Trophoblast cell (in vitro differentiated cells and primary cell): ENCODE data around the gene MPZL3.

ENCODE experiments used
- DNase-seq, 2 donors: peaks; one replicate each; pipeline ENCODE4 v3.0.0-alpha.2; 2016
- H2AFZ ChIP-seq: 2 replicates; pipeline ENCODE4 v1.6.1; 2013; ENCODE audit warnings: low read length, moderate library complexity, mild to moderate bottlenecking; ENCODE audit not compliant: insufficient read depth, poor library complexity
- H2AK5ac ChIP-seq: 2 replicates; pipeline ENCODE4 v1.6.1; 2013; ENCODE audit warnings: mild to moderate bottlenecking, low read length
- H2BK120ac ChIP-seq: 2 replicates; pipeline ENCODE4 v1.6.1; 2013; ENCODE audit warnings: low read length, mild to moderate bottlenecking, moderate library complexity; ENCODE audit not compliant: insufficient read depth, poor library complexity
- H2BK12ac ChIP-seq: 2 replicates; pipeline ENCODE4 v1.6.1; 2013; ENCODE audit warnings: mild to moderate bottlenecking, low read length, moderate library complexity
- H2BK5ac ChIP-seq: 2 replicates; pipeline ENCODE4 v1.6.1; 2013; ENCODE audit warnings: low read length, low read depth, moderate library complexity, mild to moderate bottlenecking; ENCODE audit not compliant: poor library complexity
- H3K14ac ChIP-seq: 2 replicates; pipeline ENCODE4 v1.6.1; 2013; ENCODE audit warnings: mild to moderate bottlenecking, low read length
- H3K18ac ChIP-seq: 2 replicates; pipeline ENCODE4 v1.6.1; 2013; ENCODE audit warnings: mild to moderate bottlenecking, low read length
- H3K23ac ChIP-seq: 2 replicates; pipeline ENCODE4 v1.6.1; 2013; ENCODE audit warnings: low read length
- H3K27ac ChIP-seq: 2 replicates; pipeline ENCODE4 v1.5.1; 2013; ENCODE audit warnings: low read depth, mild to moderate bottlenecking, inconsistent platforms, low read length, moderate library complexity
- H3K27me3 ChIP-seq: 2 replicates; pipeline ENCODE4 v1.6.1; 2013; ENCODE audit warnings: inconsistent platforms, mild to moderate bottlenecking, low read length, moderate library complexity; ENCODE audit not compliant: insufficient read depth
- H3K36me3 ChIP-seq, 2 experiments: 1 replicate in 1 of 2; 2 replicates in 1 of 2; pipeline ENCODE4 v1.6.1; 2013; ENCODE audit warnings: low read length in 2 of 2, mild to moderate bottlenecking in 2 of 2, moderate library complexity in 1 of 2; ENCODE audit not compliant: insufficient read depth in 2 of 2, control insufficient read depth in 1 of 2
- H3K4ac ChIP-seq: 2 replicates; pipeline ENCODE4 v1.6.1; 2013; ENCODE audit warnings: low read depth, mild to moderate bottlenecking, low read length, moderate library complexity
- H3K4me1 ChIP-seq, 2 experiments: 1 replicate in 1 of 2; 2 replicates in 1 of 2; pipeline ENCODE4 v1.6.1; 2013; ENCODE audit warnings: low read length in 2 of 2, mild to moderate bottlenecking in 2 of 2, moderate library complexity in 1 of 2; ENCODE audit not compliant: insufficient read depth in 2 of 2, control insufficient read depth in 1 of 2
- H3K4me2 ChIP-seq: 2 replicates; pipeline ENCODE4 v1.6.1; 2013; ENCODE audit warnings: inconsistent platforms, mild to moderate bottlenecking, low read length, moderate library complexity
- H3K4me3 ChIP-seq: 2 replicates; pipeline ENCODE4 v1.5.1; 2013; ENCODE audit warnings: mild to moderate bottlenecking, low read depth, low read length, inconsistent platforms
- H3K79me1 ChIP-seq: one replicate; pipeline ENCODE4 v1.6.1; 2013; ENCODE audit warnings: low read length
- H3K79me2 ChIP-seq: 2 replicates; pipeline ENCODE4 v1.6.1; 2013; ENCODE audit warnings: low read length, mild to moderate bottlenecking; ENCODE audit not compliant: control insufficient read depth, insufficient read depth, poor library complexity
- H3K9ac ChIP-seq: 2 replicates; pipeline ENCODE4 v1.6.1; 2013; ENCODE audit warnings: mild to moderate bottlenecking, low read length
- H3K9me3 ChIP-seq: 2 replicates; pipeline ENCODE4 v1.6.1; 2013; ENCODE audit warnings: low read depth, mild to moderate bottlenecking, control low read depth, inconsistent platforms, low read length; ENCODE audit not compliant: insufficient read depth
- H4K12ac ChIP-seq: 2 replicates; pipeline ENCODE4 v1.6.1; 2013; ENCODE audit warnings: low read depth, mild to moderate bottlenecking, low read length, moderate library complexity
- H4K8ac ChIP-seq: 2 replicates; pipeline ENCODE4 v1.6.1; 2013; ENCODE audit warnings: low read depth, mild to moderate bottlenecking, low read length, moderate library complexity
- H4K91ac ChIP-seq: one replicate; pipeline ENCODE4 v1.6.1; 2013; ENCODE audit warnings: low read depth, mild to moderate bottlenecking, low read length, moderate library complexity
- WGBS: extraction: QIAGEN DNeasy Blood & Tissue Kit; methylation state at CpG from one replicate; pipeline ENCODE4 v1.1.7; 2013; ENCODE audit warnings: missing lambda C conversion rate; ENCODE audit not compliant: insufficient read length, insufficient coverage; ENCODE audit errors: extremely low coverage; 5-methylcytosine and 5-hydroxymethylcytosine counted together

Gene MPZL3

GRCh38 chr11:118221419-118221818 lies 30.7 kb downstream of the MPZL3 start:
- H3K18ac ChIP-seq = no peak overlapping the region

DNA sequence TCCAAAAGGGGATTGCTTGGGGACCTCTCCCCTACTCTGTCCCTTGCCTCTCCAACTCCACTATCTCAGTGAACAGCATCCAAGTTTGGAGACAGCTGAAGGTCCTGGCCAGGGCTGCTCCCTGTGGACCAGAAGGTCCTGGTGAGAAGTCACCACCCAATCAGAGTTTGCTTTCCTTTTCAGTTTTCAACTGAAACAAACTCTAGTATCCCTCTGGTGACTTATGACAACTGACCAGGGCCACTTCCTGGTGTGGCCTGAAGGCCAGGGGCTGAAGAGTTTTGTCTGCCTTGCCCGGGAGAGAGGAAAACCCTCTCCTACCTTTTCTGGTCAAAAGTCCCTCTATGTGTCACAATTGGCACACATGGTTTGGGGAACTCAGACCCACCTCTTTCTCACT lies 32.4 kb downstream of the MPZL3 start:
- no peak overlapping the region for H3K23ac ChIP-seq
- no peak for DNase-seq
- H3K27ac ChIP-seq = no peak overlapping the region
- H2BK12ac ChIP-seq = no peak overlapping the region
- no peak overlapping the region for H3K4ac ChIP-seq
- H3K9me3 ChIP-seq = no peaks in the 10 kb centered on the region
- H4K91ac ChIP-seq = no peak overlapping the region
- H3K9ac ChIP-seq = no peak overlapping the region
- H4K8ac ChIP-seq = no peak overlapping the region
- no peaks in the 10 kb centered on the region for H3K79me1 ChIP-seq
- H3K4me3 ChIP-seq = no peak overlapping the region
- no peak overlapping the region for H2BK120ac ChIP-seq
- H4K12ac ChIP-seq = no peak overlapping the region
- no peak overlapping the region for H2BK5ac ChIP-seq
- H3K18ac ChIP-seq = no peak overlapping the region
- H3K79me2 ChIP-seq = no peaks in the 10 kb centered on the region
- H3K36me3 ChIP-seq = no peaks in the 10 kb centered on the region
- H3K4me2 ChIP-seq = no peak overlapping the region
- no peaks in the 10 kb centered on the region for H3K27me3 ChIP-seq
- no peaks in the 10 kb centered on the region for H3K4me1 ChIP-seq
- no peak overlapping the region for H3K14ac ChIP-seq
- no peak overlapping the region for H2AK5ac ChIP-seq
- H2AFZ ChIP-seq = no peak overlapping the region
- no CpG with 5 or more reads among the region's 1 CpG for WGBS

More at GRCh38 chr11:118221419-118221818, 30.7 kb downstream of the MPZL3 start:
- Histone ChIP-seq H3K27ac (no peak overlapping the region), H3K23ac (no peak overlapping the region), H3K4ac (no peak overlapping the region), H3K27me3 (no peaks in the 10 kb centered on the region), H2BK5ac (no peak overlapping the region), H3K4me2 (no peak overlapping the region), H2AK5ac (no peak overlapping the region), H4K91ac (no peak overlapping the region), H4K12ac (no peak overlapping the region), H3K79me1 (no peaks in the 10 kb centered on the region), H3K4me1 (no peaks in the 10 kb centered on the region), H3K4me3 (no peak overlapping the region), H2BK12ac (no peak overlapping the region), H2BK120ac (no peak overlapping the region), H3K36me3 (no peaks in the 10 kb centered on the region), H3K9ac (no peak overlapping the region), H3K14ac (no peak overlapping the region), H3K79me2 (no peaks in the 10 kb centered on the region), H3K9me3 (no peaks in the 10 kb centered on the region), H2AFZ (no peak overlapping the region), H4K8ac (no peak overlapping the region)
- DNase-seq = no peak
- WGBS = no CpG with 5 or more reads among the region's 5 CpGs

- no peaks in the 10 kb centered on the region for H3K27me3 ChIP-seq
These were observed 32.9 kb downstream of the MPZL3 start for GRCh38 chr11:118219244-118219643.

DNA sequence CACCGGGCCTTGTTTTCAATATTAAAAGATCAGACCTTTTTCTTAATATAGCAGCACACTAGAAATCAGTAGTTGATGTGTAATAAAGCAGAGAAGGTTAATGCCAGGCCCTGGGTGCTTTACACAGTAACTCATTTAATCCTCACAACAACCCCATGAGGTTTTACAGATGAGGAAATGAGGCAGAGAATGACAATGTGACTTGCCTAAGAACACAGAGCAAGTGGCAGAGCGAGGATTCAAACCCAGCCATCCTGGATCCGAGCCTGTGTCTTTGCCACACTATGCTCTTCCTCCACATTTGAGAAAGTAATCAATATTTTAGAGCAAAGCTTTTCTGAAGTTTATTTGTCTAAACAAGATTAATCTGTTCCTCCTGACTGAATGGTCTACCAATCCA lies 34.6 kb downstream of the MPZL3 start:
- no peak overlapping the region for H3K4me3 ChIP-seq
- no peak overlapping the region for H3K14ac ChIP-seq
- no peak overlapping the region for H4K8ac ChIP-seq
- H3K18ac ChIP-seq = no peak overlapping the region
- no peak overlapping the region for H3K4ac ChIP-seq
- no peak overlapping the region for H4K91ac ChIP-seq
- no peak overlapping the region for H2BK120ac ChIP-seq
- no peak overlapping the region for H2AK5ac ChIP-seq
- H3K9me3 ChIP-seq = no peaks in the 10 kb centered on the region
- H3K79me2 ChIP-seq = no peaks in the 10 kb centered on the region
- H2AFZ ChIP-seq = no peak overlapping the region
- H4K12ac ChIP-seq = no peak overlapping the region
- H3K36me3 ChIP-seq = no peaks in the 10 kb centered on the region
- no peak overlapping the region for H3K4me2 ChIP-seq
- no peaks in the 10 kb centered on the region for H3K4me1 ChIP-seq
- DNase-seq = no peak
- no peak overlapping the region for H3K9ac ChIP-seq
- H3K27ac ChIP-seq = no peak overlapping the region
- H3K27me3 ChIP-seq = no peaks in the 10 kb centered on the region
- no peaks in the 10 kb centered on the region for H3K79me1 ChIP-seq
- H2BK12ac ChIP-seq = no peak overlapping the region
- H3K23ac ChIP-seq = no peak overlapping the region
- H2BK5ac ChIP-seq = no peak overlapping the region
- no CpG with 5 or more reads among the region's 3 CpGs for WGBS

More at GRCh38 chr11:118219244-118219643, 32.9 kb downstream of the MPZL3 start:
- DNase-seq = no peak
- Histone ChIP-seq H4K8ac (no peak overlapping the region), H3K18ac (no peak overlapping the region), H2AFZ (no peak overlapping the region), H3K36me3 (no peaks in the 10 kb centered on the region), H3K9me3 (no peaks in the 10 kb centered on the region), H3K9ac (no peak overlapping the region), H4K91ac (no peak overlapping the region), H2AK5ac (no peak overlapping the region), H3K4ac (no peak overlapping the region), H4K12ac (no peak overlapping the region), H3K79me2 (no peaks in the 10 kb centered on the region), H2BK5ac (no peak overlapping the region), H3K4me1 (no peaks in the 10 kb centered on the region), H3K4me3 (no peak overlapping the region), H3K79me1 (no peaks in the 10 kb centered on the region), H3K23ac (no peak overlapping the region), H3K14ac (no peak overlapping the region), H2BK120ac (no peak overlapping the region), H3K4me2 (no peak overlapping the region), H2BK12ac (no peak overlapping the region), H3K27ac (no peak overlapping the region)
